SK-N-SH (cell line): ENCODE measurements around the gene CTNS.

Source experiments
- FOXJ3 ChIP-seq: sonication (generic); formaldehyde crosslinking; IDR thresholded peaks from 2 replicates; pipeline ENCODE4 v1.5.1; 2020; ENCODE audit warnings: mild to moderate bottlenecking, missing genetic modification reagents
- NFIC ChIP-seq: IDR thresholded peaks from 2 replicates; pipeline ENCODE4 v1.4.0; 2012; ENCODE audit warnings: borderline replicate concordance
- POLR2AphosphoS5 ChIP-seq: IDR thresholded peaks from 2 replicates; pipeline ENCODE4 v1.6.1; 2012; ENCODE audit warnings: low read depth, low read length
- RAD21 ChIP-seq: IDR thresholded peaks from 2 replicates; pipeline ENCODE4 v1.6.1; 2012; ENCODE audit warnings: mild to moderate bottlenecking, low read length
- RFX5 ChIP-seq: IDR thresholded peaks from 2 replicates; pipeline ENCODE4 v1.6.1; 2012; ENCODE audit warnings: mild to moderate bottlenecking, improper control_type of control experiment, low read length
- TAF1 ChIP-seq: IDR thresholded peaks from 2 replicates; pipeline ENCODE4 v1.6.1; 2012; ENCODE audit warnings: low read depth, mild to moderate bottlenecking, low read length, moderate library complexity, borderline replicate concordance
- USF1 ChIP-seq: IDR thresholded peaks from 2 replicates; pipeline ENCODE4 v1.4.0; 2012; ENCODE audit warnings: low read depth, borderline replicate concordance
- USF2 ChIP-seq: fragments of 150-350 bp; IDR thresholded peaks from 2 replicates; pipeline ENCODE4 v1.6.1; 2017; ENCODE audit warnings: antibody characterized with exemption, low read length, low read depth, borderline replicate concordance
- TF ChIP-seq, protein P1 (sequence below): fragments of 200-600 bp; sonication (generic); IDR thresholded peaks from 2 replicates; pipeline ENCODE4 v1.6.1; 2017; ENCODE audit warnings: antibody characterized with exemption, mild to moderate bottlenecking, moderate library complexity

- TF ChIP-seq, protein P1, sequence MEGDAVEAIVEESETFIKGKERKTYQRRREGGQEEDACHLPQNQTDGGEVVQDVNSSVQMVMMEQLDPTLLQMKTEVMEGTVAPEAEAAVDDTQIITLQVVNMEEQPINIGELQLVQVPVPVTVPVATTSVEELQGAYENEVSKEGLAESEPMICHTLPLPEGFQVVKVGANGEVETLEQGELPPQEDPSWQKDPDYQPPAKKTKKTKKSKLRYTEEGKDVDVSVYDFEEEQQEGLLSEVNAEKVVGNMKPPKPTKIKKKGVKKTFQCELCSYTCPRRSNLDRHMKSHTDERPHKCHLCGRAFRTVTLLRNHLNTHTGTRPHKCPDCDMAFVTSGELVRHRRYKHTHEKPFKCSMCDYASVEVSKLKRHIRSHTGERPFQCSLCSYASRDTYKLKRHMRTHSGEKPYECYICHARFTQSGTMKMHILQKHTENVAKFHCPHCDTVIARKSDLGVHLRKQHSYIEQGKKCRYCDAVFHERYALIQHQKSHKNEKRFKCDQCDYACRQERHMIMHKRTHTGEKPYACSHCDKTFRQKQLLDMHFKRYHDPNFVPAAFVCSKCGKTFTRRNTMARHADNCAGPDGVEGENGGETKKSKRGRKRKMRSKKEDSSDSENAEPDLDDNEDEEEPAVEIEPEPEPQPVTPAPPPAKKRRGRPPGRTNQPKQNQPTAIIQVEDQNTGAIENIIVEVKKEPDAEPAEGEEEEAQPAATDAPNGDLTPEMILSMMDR = no peak
- TF ChIP-seq FOXJ3 (no peak), TAF1 (no peak), RAD21 (no peak), RFX5 (no peak), USF2 (no peak), USF1 (no peak), POLR2AphosphoS5 (no peak), NFIC (no peak)
Measured at GRCh38 chr17:3645310-3645709, 8.8 kb downstream of the CTNS start.
